Spinal cord (tissue), 10 donors: ENCODE measurements around the gene ZNF729. TPM values are rescaled to one million over a fixed set of nuclear protein-coding genes. Genes with fewer than 3 reads are reported as not detected.
"Not testable (repeated sequence)": the region's sequence is repeated elsewhere in the genome, so short reads cannot be mapped to it uniquely, and the experiment has no call there.

ENCODE experiments used
- DNase-seq, 6 donors: peaks; one replicate each; pipeline versions ENCODE4 v3.0.0 to v3.0.0-alpha.2; 2013 to 2015; ENCODE audit warnings: low spot score in 6 of 6, low read depth in 4 of 6
- H3K27ac ChIP-seq: one replicate; pipeline ENCODE4 v1.5.1; 2013; ENCODE audit warnings: low read depth, low read length, control low read depth
- H3K27me3 ChIP-seq: one replicate; pipeline ENCODE4 v1.6.1; 2013; ENCODE audit warnings: low read length; ENCODE audit not compliant: control insufficient read depth, insufficient read depth
- H3K36me3 ChIP-seq: one replicate; pipeline ENCODE4 v1.6.1; 2013; ENCODE audit warnings: low read length; ENCODE audit not compliant: control insufficient read depth, insufficient read depth
- H3K4me1 ChIP-seq: one replicate; pipeline ENCODE4 v1.6.1; 2013; ENCODE audit warnings: low read length; ENCODE audit not compliant: control insufficient read depth, insufficient read depth
- H3K4me3 ChIP-seq: one replicate; pipeline ENCODE4 v1.5.1; 2013; ENCODE audit warnings: low read depth, low read length, control low read depth
- H3K9me3 ChIP-seq: one replicate; pipeline ENCODE4 v1.6.1; 2013; ENCODE audit warnings: low read length; ENCODE audit not compliant: control insufficient read depth, insufficient read depth
- WGBS: methylation state at CpG from one replicate; pipeline ENCODE4 v1.1.5; 2013; ENCODE audit warnings: missing lambda C conversion rate; ENCODE audit not compliant: insufficient coverage; 5-methylcytosine and 5-hydroxymethylcytosine counted together
- long read RNA-seq, 4 donors: transcript quantifications; one replicate each; lab custom pipeline, GENCODE V29; 2026
- polyA plus RNA-seq, 2 donors: library from polyadenylated mRNA; unstranded; fragments of 120-200 nt; gene quantifications; one replicate each; pipeline ENCODE4 v1.2.1, GENCODE V29; 2013; ENCODE audit not compliant: insufficient read length in 2 of 2
- total RNA-seq, 2 donors: library from RNA; depleted of rRNA in 1 of 2; stranded (reverse); fragments of 120-200 nt in 1 of 2; fragments of >200 nt in 1 of 2; gene quantifications; one replicate each; pipeline versions ENCODE4 v1.2.3 to v1.2.4, GENCODE V29; 2013 to 2014
- donor health status: healthy.

ZNF729 gene
- total RNA-seq (under 1 TPM; 0.11 to 0.30 TPM), polyA plus RNA-seq (under 1 TPM in 1 of 2 donors, not detected in 1; 0.17 TPM)
- long read RNA-seq, donor 1 = 0 reads
- long read RNA-seq, donor 2 = 0 reads
- long read RNA-seq, donor 3 = 0 reads
- long read RNA-seq, donor 4 = 0 reads

- Histone ChIP-seq H3K36me3 (no peaks in the 10 kb centered on the region), H3K4me1 (no peaks in the 10 kb centered on the region), H3K4me3 (no peak within 1 kb of the TSS), H3K27ac (no peak within 1 kb of the TSS), H3K27me3 (no peaks in the 10 kb centered on the region), H3K9me3 (no peaks in the 10 kb centered on the region)
- peak in 2 of 6 donors; percentile 10 to 31 for DNase-seq
- WGBS = 3% methylated on average over 32 of the region's 32 CpGs
These were observed at the start of gene ZNF729 for GRCh38 chr19:22286151-22286810. Gene ZNF729 (plus strand): TSS chr19:22286441. CDS start chr19:22286526, 85 bp downstream.

- Histone ChIP-seq H3K27me3 (no peaks in the 10 kb centered on the region), H3K36me3 (no peaks in the 10 kb centered on the region), H3K9me3 (peaks cover 9% of the 10 kb centered on the region), H3K4me3 (no peak overlapping the region), H3K4me1 (no peaks in the 10 kb centered on the region), H3K27ac (no peak overlapping the region)
- DNase-seq = no peak
These were observed 29.4 kb upstream of the ZNF729 start for GRCh38 chr19:22256856-22257255.

GRCh38 chr19:22257381-22257780 is 28.9 kb upstream of the ZNF729 start:
- WGBS = no CpG with 5 or more reads among the region's 2 CpGs
- Histone ChIP-seq H3K27me3 (no peaks in the 10 kb centered on the region), H3K4me3 (no peak overlapping the region), H3K9me3 (peaks cover 9% of the 10 kb centered on the region), H3K4me1 (no peaks in the 10 kb centered on the region), H3K27ac (no peak overlapping the region), H3K36me3 (no peaks in the 10 kb centered on the region)
- DNase-seq = no peak

- H3K9me3 ChIP-seq = peaks cover 9% of the 10 kb centered on the region
- no peaks in the 10 kb centered on the region for H3K36me3 ChIP-seq
- H3K4me3 ChIP-seq = no peak overlapping the region
- H3K27ac ChIP-seq = no peak overlapping the region
- DNase-seq = no peak
- H3K27me3 ChIP-seq = no peaks in the 10 kb centered on the region
- H3K4me1 ChIP-seq = no peaks in the 10 kb centered on the region
These were observed 28.3 kb upstream of the ZNF729 start for GRCh38 chr19:22257916-22258315.

- peaks cover 13% of the 10 kb centered on the region for H3K9me3 ChIP-seq
- WGBS = no CpG with 5 or more reads among the region's 2 CpGs
- H3K36me3 ChIP-seq = no peaks in the 10 kb centered on the region
- H3K27me3 ChIP-seq = no peaks in the 10 kb centered on the region
- H3K27ac ChIP-seq = no peak overlapping the region
- no peak overlapping the region for H3K4me3 ChIP-seq
- no peak for DNase-seq
- no peaks in the 10 kb centered on the region for H3K4me1 ChIP-seq
These were observed 25.7 kb upstream of the ZNF729 start for GRCh38 chr19:22260499-22260898.

- no peak for DNase-seq
- H3K27ac ChIP-seq = no peak overlapping the region
- H3K9me3 ChIP-seq = peaks cover 12% of the 10 kb centered on the region
- H3K4me1 ChIP-seq = no peaks in the 10 kb centered on the region
- 5% methylated on average over 21 of the region's 37 CpGs for WGBS
- no peaks in the 10 kb centered on the region for H3K27me3 ChIP-seq
- H3K4me3 ChIP-seq = no peak overlapping the region
- H3K36me3 ChIP-seq = no peaks in the 10 kb centered on the region
These were observed 24.6 kb upstream of the ZNF729 start for GRCh38 chr19:22261596-22261995.

GRCh38 chr19:22263121-22263520 is 23.1 kb upstream of the ZNF729 start:
- H3K27ac ChIP-seq = no peak overlapping the region
- DNase-seq = no peak
- no peaks in the 10 kb centered on the region for H3K27me3 ChIP-seq
- peaks cover 8% of the 10 kb centered on the region for H3K9me3 ChIP-seq
- WGBS = no CpG with 5 or more reads among the region's 5 CpGs
- H3K4me3 ChIP-seq = no peak overlapping the region
- no peaks in the 10 kb centered on the region for H3K4me1 ChIP-seq
- no peaks in the 10 kb centered on the region for H3K36me3 ChIP-seq

GRCh38 chr19:22321554-22321953 is 35.3 kb downstream of the ZNF729 start:
- not testable (repeated sequence) for H3K4me3 ChIP-seq, H3K9me3 ChIP-seq, H3K27ac ChIP-seq, H3K4me1 ChIP-seq, H3K36me3 ChIP-seq, H3K27me3 ChIP-seq, DNase-seq
- WGBS = 99% methylated on average over 23 of the region's 27 CpGs

GRCh38 chr19:22326219-22326618 is 40.0 kb downstream of the ZNF729 start:
- Histone ChIP-seq H3K27ac (no peak overlapping the region), H3K4me1 (no peaks in the 10 kb centered on the region), H3K4me3 (no peak overlapping the region), H3K27me3 (no peaks in the 10 kb centered on the region), H3K9me3 (peaks cover 4% of the 10 kb centered on the region), H3K36me3 (no peaks in the 10 kb centered on the region)
- WGBS = 95% methylated on average over 3 of the region's 4 CpGs
- DNase-seq = no peak

- DNase-seq = no peak
- Histone ChIP-seq H3K4me1 (no peaks in the 10 kb centered on the region), H3K36me3 (no peaks in the 10 kb centered on the region), H3K4me3 (no peak overlapping the region), H3K27ac (no peak overlapping the region), H3K27me3 (no peaks in the 10 kb centered on the region), H3K9me3 (peaks cover 4% of the 10 kb centered on the region)
- 82% methylated on average over 2 of the region's 3 CpGs for WGBS
These were observed 41.1 kb downstream of the ZNF729 start for GRCh38 chr19:22327321-22327720.
